Measurements from ENCODE around the gene USP36. TPM values are rescaled to one million over a fixed set of nuclear protein-coding genes. Genes with fewer than 3 reads are reported as not detected.
A peak's percentile ranks its signal among the peaks of the same experiment; 100 is the strongest.

Gene USP36
- total RNA-seq, 2 experiments from 2014 or later, result 47.2 to 144 TPM

GRCh38 chr17:78839762-78840529 is 668 bp downstream of the USP36 start:
- Histone ChIP-seq H2AFZ (ENCODE audit: low read length) (peak overlapping the region; percentile 3; the same call in 1 of the 2 replicates), H3K9me2 (ENCODE audit: insufficient read depth, low read length) (no peaks in the 10 kb centered on the region), H3K36me3 (ENCODE audit: insufficient read depth, low read length) (peaks cover 39% of the 10 kb centered on the region), H3K4me2 (ENCODE audit: low read length) (peak overlapping the region; percentile 89), H3K4me1 (ENCODE audit: insufficient read depth, low read length, poor library complexity, severe bottlenecking) (peaks cover 28% of the 10 kb centered on the region), H3K27ac (ENCODE audit: low read depth, low read length, poor library complexity, severe bottlenecking) (peak overlapping the region; percentile 58), H3K79me2 (ENCODE audit: insufficient read depth, low read depth, low read length) (peaks cover 40% of the 10 kb centered on the region), H3K4me3 (ENCODE audit: low read depth, low read length, poor library complexity, severe bottlenecking) (peak overlapping the region; percentile 84), H4K20me1 (ENCODE audit: insufficient read depth, low read length) (peaks cover 22% of the 10 kb centered on the region; the same call in 1 of the 2 replicates), H3K9me3 (ENCODE audit: low read length) (no peaks in the 10 kb centered on the region)
- TF ChIP-seq EZH2phosphoT487 (IDR thresholded peaks at IDR 0.05; ENCODE audit: borderline replicate concordance, low read depth, low read length) (no peak), CTCF (conservative IDR thresholded peaks at IDR 0.05; ENCODE audit: low read length) (no peak)
- peak; percentile 52 for DNase-seq (ENCODE audit: low spot score)
- intact Hi-C loops (cut with micrococcal nuclease; ENCODE audit: unreplicated experiment), result loop anchor here (2.0 to 5.0 kb wide), 3 partner anchors 59 to 343 kb away; no protein-coding TSS in a partner anchor
- ChIA-PET POLR2A (no interaction called here), CTCF (ENCODE audit: unreplicated experiment) (no interaction called here)
- BruUV-seq (replicated peaks), result no TSS peak

GRCh38 chr17:78839235-78839761 is 1.3 kb downstream of the USP36 start:
- peaks cover 22% of the 10 kb centered on the region; the same call in 1 of the 2 replicates for H4K20me1 ChIP-seq (ENCODE audit: insufficient read depth, low read length)
- peak overlapping the region; percentile 58 for H3K27ac ChIP-seq (ENCODE audit: low read depth, low read length, poor library complexity, severe bottlenecking)
- no peaks in the 10 kb centered on the region for H3K9me3 ChIP-seq (ENCODE audit: low read length)
- peak overlapping the region; percentile 3; the same call in 1 of the 2 replicates for H2AFZ ChIP-seq (ENCODE audit: low read length)
- peak overlapping the region; percentile 84 for H3K4me3 ChIP-seq (ENCODE audit: low read depth, low read length, poor library complexity, severe bottlenecking)
- no peak for TF ChIP-seq EZH2phosphoT487 (IDR thresholded peaks at IDR 0.05; ENCODE audit: borderline replicate concordance, low read depth, low read length)
- no peak for TF ChIP-seq CTCF (conservative IDR thresholded peaks at IDR 0.05; ENCODE audit: low read length)
- ChIA-PET POLR2A (interaction anchor here (1.2 kb wide), 1 partner anchor 20 kb away, joined by 3 read pairs; no protein-coding TSS in a partner anchor), CTCF (ENCODE audit: unreplicated experiment) (no interaction called here)
- intact Hi-C loops (cut with micrococcal nuclease; ENCODE audit: unreplicated experiment), result no loop called here
- peak overlapping the region; percentile 89 for H3K4me2 ChIP-seq (ENCODE audit: low read length)
- H3K4me1 ChIP-seq (ENCODE audit: insufficient read depth, low read length, poor library complexity, severe bottlenecking), result peaks cover 28% of the 10 kb centered on the region
- peaks cover 46% of the 10 kb centered on the region for H3K36me3 ChIP-seq (ENCODE audit: insufficient read depth, low read length)
- DNase-seq (ENCODE audit: low spot score), result peak; percentile 27
- BruUV-seq (replicated peaks), result no TSS peak
- no peaks in the 10 kb centered on the region for H3K9me2 ChIP-seq (ENCODE audit: insufficient read depth, low read length)
- H3K79me2 ChIP-seq (ENCODE audit: insufficient read depth, low read depth, low read length), result peaks cover 40% of the 10 kb centered on the region

Data from OCI-LY7 (cell line).